Common myeloid progenitor, CD34-positive (primary cell): Measurements from ENCODE around the gene NDUFC2.
"Not testable (repeated sequence)": the region's sequence is repeated elsewhere in the genome, so short reads cannot be mapped to it uniquely, and the experiment has no call there.

Experiments used
- CTCF ChIA-PET: fragments of 350-600 bp; sonication (Branson Sonifier 250); formaldehyde crosslinking; loops from one replicate; lab custom pipeline; 2021; ENCODE audit warnings: antibody characterized with exemption; lab: Charles Lee
- POLR2A ChIA-PET: fragments of 350-600 bp; sonication (Branson Sonifier 250); formaldehyde crosslinking; loops from one replicate; lab custom pipeline; 2021; ENCODE audit warnings: antibody characterized with exemption; lab: Charles Lee
- DNase-seq, 3 donors: peaks; one replicate each; pipeline versions ENCODE4 v3.0.0 to v3.0.0-alpha.2; 2013
- H3K27ac ChIP-seq, 2 experiments: 1 replicate in 1 of 2; 2 replicates in 1 of 2; pipeline ENCODE4 v1.7.0; 2013; ENCODE audit warnings: inconsistent platforms in 2 of 2, low read length in 2 of 2, mild to moderate bottlenecking in 2 of 2, low read depth in 1 of 2, moderate library complexity in 1 of 2; ENCODE audit not compliant: severe bottlenecking in 2 of 2, insufficient read depth in 1 of 2, poor library complexity in 1 of 2
- H3K27me3 ChIP-seq, 5 experiments: replicated peaks in 2 of 5; 1 replicate in 3 of 5; 2 replicates in 2 of 5; pipeline versions ENCODE4 v1.6.1 to v1.7.0; 2013; ENCODE audit warnings: low read length in 4 of 5, mild to moderate bottlenecking in 2 of 5, moderate library complexity in 2 of 5, inconsistent platforms in 1 of 5; ENCODE audit not compliant: insufficient read depth in 5 of 5, control insufficient read depth in 4 of 5
- H3K36me3 ChIP-seq, 4 experiments: 1 replicate in 2 of 4; 2 replicates in 2 of 4; pipeline versions ENCODE4 v1.6.1 to v1.7.0; 2013; ENCODE audit warnings: low read length in 3 of 4, control low read depth in 1 of 4, mild to moderate bottlenecking in 1 of 4; ENCODE audit not compliant: control insufficient read depth in 4 of 4, insufficient read depth in 4 of 4
- H3K4me1 ChIP-seq, 4 experiments: 1 replicate in 3 of 4; 2 replicates in 1 of 4; pipeline versions ENCODE4 v1.6.1 to v1.7.1; 2013; ENCODE audit warnings: low read length in 3 of 4, mild to moderate bottlenecking in 3 of 4, control low read depth in 1 of 4, inconsistent platforms in 1 of 4, moderate library complexity in 1 of 4; ENCODE audit not compliant: control insufficient read depth in 4 of 4, insufficient read depth in 4 of 4; ENCODE audit errors: control extremely low read depth in 1 of 4
- H3K4me3 ChIP-seq, 7 experiments: 1 replicate in 4 of 7; 2 replicates in 3 of 7; pipeline versions ENCODE4 v1.5.1 to v1.7.0; 2013; ENCODE audit warnings: mild to moderate bottlenecking in 7 of 7, low read length in 6 of 7, moderate library complexity in 6 of 7, inconsistent platforms in 2 of 7, low read depth in 2 of 7, control low read depth in 1 of 7; ENCODE audit not compliant: insufficient read depth in 4 of 7, control insufficient read depth in 1 of 7; ENCODE audit errors: extremely low read depth in 1 of 7
- H3K9me3 ChIP-seq, 5 experiments: 1 replicate in 4 of 5; 2 replicates in 1 of 5; pipeline versions ENCODE4 v1.6.1 to v1.7.1; 2013; ENCODE audit warnings: low read length in 4 of 5, mild to moderate bottlenecking in 2 of 5, inconsistent platforms in 1 of 5, low read depth in 1 of 5, moderate library complexity in 1 of 5; ENCODE audit not compliant: control insufficient read depth in 4 of 5, insufficient read depth in 2 of 5; ENCODE audit errors: control extremely low read depth in 1 of 5
- WGBS: methylation state at CpG from one replicate; pipeline ENCODE4 v1.1.5; 2013; ENCODE audit not compliant: insufficient coverage; 5-methylcytosine and 5-hydroxymethylcytosine counted together

Gene NDUFC2

DNA sequence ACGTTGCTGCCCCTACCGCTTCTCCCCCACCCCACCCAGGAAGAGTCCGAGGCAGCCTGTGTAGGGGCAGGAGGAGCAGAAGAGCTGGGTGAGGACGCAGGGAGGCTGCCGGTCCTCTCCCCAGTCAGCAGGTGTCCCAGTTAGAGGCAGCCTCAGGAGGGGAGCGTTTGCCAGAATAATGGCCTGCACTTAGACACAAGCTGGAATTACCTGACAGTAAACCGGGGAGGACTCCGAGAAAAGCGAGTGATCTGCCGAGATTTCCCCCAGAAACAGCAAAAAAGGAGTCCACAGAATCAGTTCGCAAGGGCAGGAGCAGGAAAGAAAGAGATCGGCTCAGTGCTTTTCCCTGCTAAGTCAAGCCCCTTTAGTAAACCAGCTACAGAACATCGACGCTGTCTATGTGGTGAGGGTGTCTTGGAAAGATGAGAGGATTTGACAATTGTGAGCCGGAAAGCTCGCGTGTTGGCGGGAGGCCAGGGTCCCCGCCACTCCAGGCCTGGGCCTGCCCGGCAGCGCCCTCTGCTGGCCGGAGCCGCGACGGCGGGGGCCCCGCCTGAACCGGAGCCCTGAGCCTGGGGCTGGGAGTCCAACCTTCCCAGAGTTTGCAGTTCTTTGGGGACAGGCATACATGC is 33.7 kb downstream of the NDUFC2 start:
- DNase-seq, result peak; percentile 45 to 73 (median 63)
- no peak overlapping the region for H3K27ac ChIP-seq
- CTCF ChIA-PET, result interaction anchor here (0.8 to 5.1 kb wide), 18 partner anchors 9 to 523 kb away, joined by 3 to 41 read pairs (median 4); partner anchors contain the start of genes ALG8, INTS4 and NDUFC2
- H3K27me3 ChIP-seq, result no peaks in the 10 kb centered on the region
- 34% methylated on average over 9 of the region's 28 CpGs for WGBS
- H3K9me3 ChIP-seq, result peaks cover 0 to 4% (median 0%) of the 10 kb centered on the region in 5 experiments
- peaks cover 0 to 16% (median 9%) of the 10 kb centered on the region in 4 experiments for H3K4me1 ChIP-seq
- H3K36me3 ChIP-seq, result no peaks in the 10 kb centered on the region
- peak overlapping the region in 4 of 7 experiments; percentile 37 to 71 (median 42) for H3K4me3 ChIP-seq
- POLR2A ChIA-PET, result no interaction called here

DNA sequence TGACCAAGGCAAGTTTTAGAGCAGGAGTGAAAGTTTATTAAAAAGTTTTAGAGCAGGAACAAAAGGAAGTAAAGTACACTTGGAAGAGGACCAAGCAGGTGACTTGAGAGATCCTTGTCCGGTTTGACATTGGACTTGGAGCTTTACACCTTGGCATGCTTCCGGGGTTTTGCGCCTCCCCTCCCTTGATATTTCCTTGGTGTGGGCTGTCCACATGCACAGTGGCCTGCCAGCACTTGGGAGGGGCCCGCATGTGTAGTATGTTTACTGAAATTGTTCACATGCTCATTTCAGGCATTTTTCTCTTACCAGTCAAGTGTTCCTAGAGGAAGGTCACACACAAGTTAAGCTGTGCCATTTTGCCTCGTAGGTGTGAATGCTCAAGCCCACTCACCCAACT is 35.0 kb downstream of the NDUFC2 start:
- Histone ChIP-seq H3K27ac (no peak overlapping the region), H3K9me3 (peaks cover 0 to 4% (median 0%) of the 10 kb centered on the region in 5 experiments), H3K4me1 (peaks cover 0 to 23% (median 19%) of the 10 kb centered on the region in 4 experiments), H3K4me3 (no peak overlapping the region), H3K27me3 (no peaks in the 10 kb centered on the region), H3K36me3 (no peaks in the 10 kb centered on the region)
- ChIA-PET POLR2A (no interaction called here), CTCF (interaction anchor here (0.7 to 5.1 kb wide), 9 partner anchors 9 to 274 kb away, joined by 3 to 41 read pairs (median 4); partner anchors contain the start of gene INTS4)
- WGBS, result 100% methylated on average over 5 of the region's 5 CpGs
- DNase-seq, result no peak

- CTCF ChIA-PET, result interaction anchor here (0.9 kb wide), 1 partner anchor 36 kb away, joined by 3 read pairs; no protein-coding TSS in a partner anchor
- peaks cover 0 to 4% (median 0%) of the 10 kb centered on the region in 5 experiments for H3K9me3 ChIP-seq
- no peak overlapping the region for H3K27ac ChIP-seq
- no peak for DNase-seq
- POLR2A ChIA-PET, result no interaction called here
- WGBS, result 97% methylated on average over 10 of the region's 14 CpGs
- H3K4me1 ChIP-seq, result peaks cover 0 to 29% (median 22%) of the 10 kb centered on the region in 4 experiments
- no peaks in the 10 kb centered on the region for H3K36me3 ChIP-seq
- H3K4me3 ChIP-seq, result no peak overlapping the region
- no peaks in the 10 kb centered on the region for H3K27me3 ChIP-seq
Observed at GRCh38 chr11:78041843-78042440, 37.7 kb downstream of the NDUFC2 start.

GRCh38 chr11:78041380-78041719 is 38.3 kb downstream of the NDUFC2 start:
- CTCF ChIA-PET, result interaction anchor here (0.9 kb wide), 1 partner anchor 37 kb away, joined by 3 read pairs; no protein-coding TSS in a partner anchor

GRCh38 chr11:78040691-78041379 is 38.8 kb downstream of the NDUFC2 start:
- POLR2A ChIA-PET, result no interaction called here
- Histone ChIP-seq H3K4me1 (peaks cover 0 to 22% (median 17%) of the 10 kb centered on the region in 4 experiments), H3K9me3 (peaks cover 0 to 4% (median 0%) of the 10 kb centered on the region in 5 experiments), H3K27me3 (no peaks in the 10 kb centered on the region), H3K36me3 (no peaks in the 10 kb centered on the region), H3K27ac (no peak overlapping the region), H3K4me3 (no peak overlapping the region)
- 93% methylated on average over 8 of the region's 15 CpGs for WGBS
- CTCF ChIA-PET, result no interaction called here
- DNase-seq, result peak in 1 of 3 donors; percentile 30

More at GRCh38 chr11:78041380-78041719, 38.3 kb downstream of the NDUFC2 start:
- H3K27ac ChIP-seq, H3K36me3 ChIP-seq, H3K27me3 ChIP-seq, H3K4me3 ChIP-seq, DNase-seq, POLR2A ChIA-PET, H3K9me3 ChIP-seq: not testable (repeated sequence)
- H3K4me1 ChIP-seq, result peaks cover 0 to 26% (median 21%) of the 10 kb centered on the region in 4 experiments
- 100% methylated on average over 7 of the region's 8 CpGs for WGBS

- Histone ChIP-seq H3K27me3 (no peaks in the 10 kb centered on the region), H3K27ac (peak overlapping the region in 1 of 2 experiments; percentile 78), H3K9me3 (peaks cover 0 to 4% (median 0%) of the 10 kb centered on the region in 5 experiments), H3K36me3 (no peaks in the 10 kb centered on the region), H3K4me3 (peak overlapping the region in 4 of 7 experiments; percentile 41 to 62 (median 46)), H3K4me1 (peaks cover 0 to 20% (median 15%) of the 10 kb centered on the region in 4 experiments)
- peak; percentile 14 to 36 (median 26) for DNase-seq
- ChIA-PET POLR2A (no interaction called here), CTCF (interaction anchor here (1.3 kb wide), 1 partner anchor 10 kb away, joined by 4 read pairs; no protein-coding TSS in a partner anchor)
- 17% methylated on average over 6 of the region's 7 CpGs for WGBS
Observed at GRCh38 chr11:78039919-78040671, 39.6 kb downstream of the NDUFC2 start.
